Mesodermal cell (in vitro differentiated cells): ENCODE results near the gene EPHB1.

Source experiments
- H3K27ac ChIP-seq: 2 replicates; pipeline ENCODE4 v1.7.0; 2013; ENCODE audit warnings: mild to moderate bottlenecking, low read depth, low read length, moderate library complexity; ENCODE audit not compliant: severe bottlenecking
- H3K36me3 ChIP-seq: 2 replicates; pipeline ENCODE4 v1.7.1; 2013; ENCODE audit warnings: mild to moderate bottlenecking, low read length, moderate library complexity; ENCODE audit not compliant: control insufficient read depth, insufficient read depth
- H3K4me1 ChIP-seq: one replicate; pipeline ENCODE4 v1.7.1; 2013; ENCODE audit warnings: mild to moderate bottlenecking, low read length; ENCODE audit not compliant: insufficient read depth, control insufficient read depth, poor library complexity, severe bottlenecking
- H3K4me3 ChIP-seq: 2 replicates; pipeline ENCODE4 v1.7.0; 2013; ENCODE audit warnings: low read length, control low read depth, mild to moderate bottlenecking; ENCODE audit not compliant: insufficient read depth, poor library complexity, severe bottlenecking; ENCODE audit errors: extremely low read depth
- H3K9me3 ChIP-seq: 2 replicates; pipeline ENCODE4 v1.7.1; 2013; ENCODE audit warnings: mild to moderate bottlenecking, low read length, moderate library complexity; ENCODE audit not compliant: control insufficient read depth
- WGBS, 2 experiments: methylation state at CpG; one replicate each; pipeline ENCODE4 v1.1.5; 2013; ENCODE audit warnings: missing lambda C conversion rate in 2 of 2; ENCODE audit not compliant: insufficient coverage in 2 of 2; 5-methylcytosine and 5-hydroxymethylcytosine counted together

EPHB1 gene

GRCh38 chr3:135166266-135166825 is 371.3 kb downstream of the EPHB1 start:
- Histone ChIP-seq H3K27ac (no peak overlapping the region), H3K4me1 (no peaks in the 10 kb centered on the region), H3K36me3 (no peaks in the 10 kb centered on the region), H3K4me3 (no peak overlapping the region), H3K9me3 (no peaks in the 10 kb centered on the region)
- 87 to 88% methylated on average over 3 to 4 of the region's 4 CpGs for WGBS, 2 experiments

GRCh38 chr3:135168822-135169221 is 373.8 kb downstream of the EPHB1 start:
- Histone ChIP-seq H3K27ac (no peak overlapping the region), H3K9me3 (no peaks in the 10 kb centered on the region), H3K36me3 (no peaks in the 10 kb centered on the region), H3K4me3 (no peak overlapping the region), H3K4me1 (no peaks in the 10 kb centered on the region)
- 92 to 95% methylated on average over 4 of the region's 4 CpGs for WGBS, 2 experiments

GRCh38 chr3:135169651-135170050 is 374.6 kb downstream of the EPHB1 start:
- Histone ChIP-seq H3K4me3 (no peak overlapping the region), H3K36me3 (no peaks in the 10 kb centered on the region), H3K4me1 (no peaks in the 10 kb centered on the region), H3K9me3 (no peaks in the 10 kb centered on the region), H3K27ac (no peak overlapping the region)
- 86 to 94% methylated on average over 2 of the region's 2 CpGs for WGBS, 2 experiments

GRCh38 chr3:135170732-135171131 is 375.7 kb downstream of the EPHB1 start:
- Histone ChIP-seq H3K36me3 (no peaks in the 10 kb centered on the region), H3K4me1 (no peaks in the 10 kb centered on the region), H3K27ac (no peak overlapping the region), H3K9me3 (no peaks in the 10 kb centered on the region), H3K4me3 (no peak overlapping the region)
- WGBS, 2 experiments, result no CpG with 5 or more reads among the region's 1 CpG

GRCh38 chr3:135172191-135172869 is 377.3 kb downstream of the EPHB1 start:
- Histone ChIP-seq H3K9me3 (no peaks in the 10 kb centered on the region), H3K27ac (no peak overlapping the region)
- 82 to 91% methylated on average over 2 to 3 of the region's 3 CpGs for WGBS, 2 experiments

GRCh38 chr3:135175728-135176277 is 380.7 kb downstream of the EPHB1 start:
- Histone ChIP-seq H3K36me3 (no peaks in the 10 kb centered on the region), H3K4me1 (no peaks in the 10 kb centered on the region), H3K27ac (no peak overlapping the region), H3K4me3 (no peak overlapping the region), H3K9me3 (no peaks in the 10 kb centered on the region)
- 95 to 100% methylated on average over 4 of the region's 5 CpGs for WGBS, 2 experiments

More at GRCh38 chr3:135172191-135172869, 377.3 kb downstream of the EPHB1 start:
- Histone ChIP-seq H3K4me1 (no peaks in the 10 kb centered on the region), H3K36me3 (no peaks in the 10 kb centered on the region), H3K4me3 (no peak overlapping the region)

- H3K4me1 ChIP-seq, result no peaks in the 10 kb centered on the region
- no peaks in the 10 kb centered on the region for H3K36me3 ChIP-seq
- no peak overlapping the region for H3K27ac ChIP-seq
- H3K9me3 ChIP-seq, result no peaks in the 10 kb centered on the region
- 91 to 92% methylated on average over 7 of the region's 9 CpGs for WGBS, 2 experiments
- no peak overlapping the region for H3K4me3 ChIP-seq
Measured at GRCh38 chr3:135176881-135177280, 381.8 kb downstream of the EPHB1 start.

GRCh38 chr3:135178566-135178965 is 383.5 kb downstream of the EPHB1 start:
- no peak overlapping the region for H3K27ac ChIP-seq
- H3K4me3 ChIP-seq, result no peak overlapping the region
- H3K36me3 ChIP-seq, result no peaks in the 10 kb centered on the region
- H3K9me3 ChIP-seq, result no peaks in the 10 kb centered on the region
- WGBS, 2 experiments, result no CpG with 5 or more reads among the region's 2 CpGs
- no peaks in the 10 kb centered on the region for H3K4me1 ChIP-seq

- Histone ChIP-seq H3K4me1 (no peaks in the 10 kb centered on the region), H3K36me3 (no peaks in the 10 kb centered on the region), H3K4me3 (no peak overlapping the region), H3K9me3 (no peaks in the 10 kb centered on the region), H3K27ac (no peak overlapping the region)
- WGBS, 2 experiments, result 100% methylated on average over 1 of the region's 3 CpGs
Measured at GRCh38 chr3:135181408-135181807, 386.3 kb downstream of the EPHB1 start.

GRCh38 chr3:135182364-135182998 is 387.4 kb downstream of the EPHB1 start:
- Histone ChIP-seq H3K4me1 (no peaks in the 10 kb centered on the region), H3K27ac (no peak overlapping the region), H3K9me3 (no peaks in the 10 kb centered on the region), H3K4me3 (no peak overlapping the region), H3K36me3 (no peaks in the 10 kb centered on the region)
- 91 to 100% methylated on average over 1 to 2 of the region's 3 CpGs for WGBS, 2 experiments

GRCh38 chr3:135190658-135191057 is 395.6 kb downstream of the EPHB1 start:
- H3K27ac ChIP-seq, result no peak overlapping the region
- H3K36me3 ChIP-seq, result no peaks in the 10 kb centered on the region
- WGBS, 2 experiments, result 0% methylated on average over 1 of the region's 2 CpGs; no CpG with 5 or more reads in 1 of the 2 experiments
- no peak overlapping the region for H3K4me3 ChIP-seq
- H3K4me1 ChIP-seq, result no peaks in the 10 kb centered on the region
- H3K9me3 ChIP-seq, result no peaks in the 10 kb centered on the region
